Measurements from ENCODE around the gene UGT2A3.

UGT2A3 gene

GRCh38 chr4:68909385-68909784 is 42.2 kb downstream of the UGT2A3 start:
- DNase-seq, result no peak

- DNase-seq, result no peak
Observed at GRCh38 chr4:68907788-68908700, 43.6 kb downstream of the UGT2A3 start.

GRCh38 chr4:68907245-68907644 is 44.4 kb downstream of the UGT2A3 start:
- no peak for DNase-seq

GRCh38 chr4:68906780-68907137 is 44.8 kb downstream of the UGT2A3 start:
- no peak for DNase-seq

GRCh38 chr4:68905939-68906779 is 45.4 kb downstream of the UGT2A3 start:
- no peak for DNase-seq

GRCh38 chr4:68905598-68905938 is 46.0 kb downstream of the UGT2A3 start:
- no peak for DNase-seq

- DNase-seq, result no peak
Observed at GRCh38 chr4:68904786-68905185, 46.8 kb downstream of the UGT2A3 start.

GRCh38 chr4:68896749-68897148 is 54.9 kb downstream of the UGT2A3 start:
- DNase-seq, result no peak

GRCh38 chr4:68895561-68896198 is 55.9 kb downstream of the UGT2A3 start:
- no peak for DNase-seq

GRCh38 chr4:68892861-68893260 is 58.7 kb downstream of the UGT2A3 start:
- DNase-seq, result no peak

GRCh38 chr4:68891678-68892077 is 59.9 kb downstream of the UGT2A3 start:
- DNase-seq, result no peak

- DNase-seq, result no peak
Observed at GRCh38 chr4:68885545-68885944, 66.1 kb downstream of the UGT2A3 start.

- DNase-seq, result no peak
Observed at GRCh38 chr4:68883870-68884269, 67.7 kb downstream of the UGT2A3 start.

Data from MV-4-11 (cell line).